Subcutaneous abdominal adipose tissue (tissue), 5 donors: ENCODE results near the gene FAM107B.

Source experiments
- H3K27ac ChIP-seq: one replicate; pipeline ENCODE4 v1.7.0; 2013; ENCODE audit warnings: low read depth, mild to moderate bottlenecking, inconsistent platforms, low read length, moderate library complexity
- H3K27me3 ChIP-seq, 5 donors: one replicate each; pipeline ENCODE4 v1.7.0; 2013; ENCODE audit warnings: low read length in 5 of 5, inconsistent platforms in 1 of 5; ENCODE audit not compliant: control insufficient read depth in 5 of 5, insufficient read depth in 4 of 5
- H3K36me3 ChIP-seq, 5 donors: one replicate each; pipeline ENCODE4 v1.7.0; 2013; ENCODE audit warnings: low read length in 5 of 5; ENCODE audit not compliant: control insufficient read depth in 5 of 5, insufficient read depth in 5 of 5
- H3K4me1 ChIP-seq, 5 donors: one replicate each; pipeline ENCODE4 v1.7.0; 2013; ENCODE audit warnings: low read length in 5 of 5, mild to moderate bottlenecking in 3 of 5, moderate library complexity in 1 of 5; ENCODE audit not compliant: control insufficient read depth in 5 of 5, insufficient read depth in 5 of 5
- H3K4me3 ChIP-seq, 5 donors: one replicate each; pipeline ENCODE4 v1.7.0; 2013; ENCODE audit warnings: low read length in 5 of 5, low read depth in 1 of 5
- H3K9ac ChIP-seq, 5 donors: one replicate each; pipeline ENCODE4 v1.7.0; 2013; ENCODE audit warnings: low read length in 5 of 5, mild to moderate bottlenecking in 4 of 5, moderate library complexity in 3 of 5
- H3K9me3 ChIP-seq, 5 donors: one replicate each; pipeline ENCODE4 v1.7.0; 2013; ENCODE audit warnings: low read length in 5 of 5; ENCODE audit not compliant: control insufficient read depth in 5 of 5
- donor health status: healthy.
- donor health status: healthy.
- donor health status: healthy.
- donor health status: healthy.
- donor health status: healthy.

FAM107B gene

DNA sequence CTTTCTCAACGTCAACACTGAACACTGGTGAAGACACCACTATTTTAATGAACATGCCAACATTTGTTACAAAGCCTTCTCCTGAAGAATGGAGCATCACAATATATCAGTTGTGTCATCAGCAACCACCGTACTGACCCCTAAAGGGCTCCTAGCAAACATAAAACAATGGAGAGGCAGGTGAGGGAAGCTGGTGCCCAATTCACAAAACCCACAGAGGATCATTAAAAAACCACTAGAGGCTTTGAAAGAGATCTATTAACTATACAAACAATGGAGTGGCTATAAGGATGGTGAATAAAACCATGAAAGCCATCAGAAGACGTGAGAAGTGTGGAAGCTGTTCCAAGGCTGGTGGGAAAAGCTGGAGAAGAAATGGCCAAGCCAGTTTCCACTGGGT, 150.8 kb downstream of the FAM107B start:
- H3K4me3 ChIP-seq: no peak overlapping the region
- H3K4me1 ChIP-seq: peaks cover 0 to 8% (median 0%) of the 10 kb centered on the region in 5 donors
- no peak overlapping the region for H3K27ac ChIP-seq
- no peak overlapping the region for H3K9ac ChIP-seq
- H3K36me3 ChIP-seq: no peaks in the 10 kb centered on the region
- no peaks in the 10 kb centered on the region for H3K9me3 ChIP-seq
- H3K27me3 ChIP-seq: no peaks in the 10 kb centered on the region

DNA sequence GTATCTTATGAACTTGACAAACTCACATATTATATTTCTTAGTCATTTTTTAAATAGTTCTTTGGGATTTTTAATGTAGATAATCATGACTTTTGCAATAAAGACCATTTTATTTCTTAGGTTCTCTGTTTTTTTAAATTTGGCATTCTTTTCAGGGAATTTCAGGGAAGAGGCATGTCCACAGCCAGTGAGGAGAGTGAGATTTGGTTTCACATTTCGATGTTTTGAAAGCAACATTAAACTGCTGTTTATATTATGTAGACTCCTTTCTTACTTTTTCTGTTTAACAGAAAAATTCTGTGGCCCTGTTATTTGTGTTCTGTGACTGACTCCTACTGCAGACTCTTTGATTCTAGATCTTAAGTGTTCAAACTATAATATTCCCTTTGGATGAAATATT, 153.7 kb downstream of the FAM107B start:
- no peaks in the 10 kb centered on the region for H3K9me3 ChIP-seq
- H3K4me3 ChIP-seq: no peak overlapping the region
- H3K27me3 ChIP-seq: no peaks in the 10 kb centered on the region
- H3K36me3 ChIP-seq: no peaks in the 10 kb centered on the region
- H3K4me1 ChIP-seq: peaks cover 0 to 22% (median 15%) of the 10 kb centered on the region in 5 donors
- no peak overlapping the region for H3K27ac ChIP-seq
- H3K9ac ChIP-seq: peak overlapping the region in 1 of 5 donors; percentile 18

DNA sequence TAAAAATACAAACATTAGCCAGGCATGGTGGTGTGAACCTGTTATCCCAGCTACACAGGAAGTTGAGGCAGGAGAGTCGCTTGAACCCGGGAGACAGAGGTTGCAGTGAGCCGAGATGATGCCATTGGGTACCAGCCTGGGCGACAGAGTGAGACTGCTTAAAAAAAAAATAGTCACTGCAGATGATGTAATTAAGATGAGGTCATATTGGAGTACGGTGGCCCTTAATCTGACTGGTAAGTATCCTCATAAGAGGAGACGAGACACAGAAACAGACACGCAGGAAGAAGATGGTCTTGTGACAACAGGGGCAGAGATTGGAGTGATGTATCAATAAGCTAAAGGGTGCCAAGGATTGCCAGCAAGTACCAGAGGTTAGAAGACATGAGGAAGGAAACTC, 156.0 kb downstream of the FAM107B start:
- no peaks in the 10 kb centered on the region for H3K36me3 ChIP-seq
- no peak overlapping the region for H3K27ac ChIP-seq
- H3K9ac ChIP-seq: no peak overlapping the region
- no peak overlapping the region for H3K4me3 ChIP-seq
- peaks cover 0 to 20% (median 13%) of the 10 kb centered on the region in 5 donors for H3K4me1 ChIP-seq
- no peaks in the 10 kb centered on the region for H3K27me3 ChIP-seq
- H3K9me3 ChIP-seq: no peaks in the 10 kb centered on the region

DNA sequence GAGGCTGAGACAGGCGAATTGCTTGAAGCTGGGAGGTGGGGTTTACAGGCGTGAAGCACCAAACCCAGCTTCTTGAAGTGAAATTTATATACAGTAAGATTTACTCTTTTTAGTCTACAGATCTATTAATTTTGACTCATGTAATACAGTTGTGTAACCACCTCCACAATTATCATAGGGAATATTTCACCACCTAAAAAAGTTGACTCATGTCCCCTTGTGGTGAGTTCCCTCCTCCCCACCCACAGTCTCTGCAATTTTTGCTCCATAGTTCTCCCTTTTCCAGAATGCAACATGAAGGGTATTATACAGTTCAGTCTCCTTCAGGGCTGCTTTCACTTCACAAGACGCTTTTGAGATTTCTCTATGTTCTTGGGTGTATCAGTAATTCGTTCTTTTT, 156.8 kb downstream of the FAM107B start:
- Histone ChIP-seq H3K27me3 (no peaks in the 10 kb centered on the region), H3K27ac (no peak overlapping the region), H3K4me1 (peaks cover 0 to 20% (median 13%) of the 10 kb centered on the region in 5 donors)

DNA sequence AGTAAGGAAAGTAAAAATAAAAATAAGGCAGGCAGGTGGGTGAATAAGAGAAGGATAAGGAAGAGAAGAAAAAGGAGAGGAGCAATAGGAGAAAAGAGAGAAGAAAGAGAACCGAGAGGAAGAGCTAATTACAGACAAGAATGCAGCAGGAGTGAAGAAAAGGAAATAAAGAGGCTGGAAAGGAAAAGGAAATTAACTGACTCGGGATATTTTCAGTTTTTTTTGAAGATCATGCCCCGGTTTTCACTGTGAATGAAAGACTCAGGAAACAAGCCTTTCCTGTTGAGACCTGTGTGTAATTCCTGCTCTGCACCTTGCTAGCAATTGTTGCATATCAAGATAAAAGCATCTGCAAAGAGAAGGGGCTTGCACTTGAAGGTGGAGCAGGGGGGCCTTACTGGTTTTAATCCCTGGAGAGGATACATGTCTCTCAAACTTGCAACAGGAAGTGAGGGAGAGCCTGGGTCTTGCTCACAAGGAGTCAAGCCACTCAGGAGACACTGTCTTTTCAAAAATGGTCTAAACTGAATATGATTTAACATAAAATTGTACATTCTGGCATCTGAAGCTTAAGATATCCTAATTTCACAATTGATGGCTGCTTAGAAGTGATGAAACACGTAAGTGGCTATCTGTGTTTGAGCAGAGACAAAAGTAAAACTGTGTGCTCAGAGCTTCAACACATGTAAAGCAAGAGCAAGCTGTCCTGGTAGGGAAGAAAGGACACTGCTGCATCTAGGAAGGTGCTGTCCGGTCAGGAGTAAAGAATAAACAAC, 157.6 kb downstream of the FAM107B start:
- no peak overlapping the region for H3K4me3 ChIP-seq

More for the DNA sequence above, 156.8 kb downstream of the FAM107B start:
- Histone ChIP-seq H3K4me3 (no peak overlapping the region), H3K36me3 (no peaks in the 10 kb centered on the region), H3K9me3 (no peaks in the 10 kb centered on the region), H3K9ac (no peak overlapping the region)

DNA sequence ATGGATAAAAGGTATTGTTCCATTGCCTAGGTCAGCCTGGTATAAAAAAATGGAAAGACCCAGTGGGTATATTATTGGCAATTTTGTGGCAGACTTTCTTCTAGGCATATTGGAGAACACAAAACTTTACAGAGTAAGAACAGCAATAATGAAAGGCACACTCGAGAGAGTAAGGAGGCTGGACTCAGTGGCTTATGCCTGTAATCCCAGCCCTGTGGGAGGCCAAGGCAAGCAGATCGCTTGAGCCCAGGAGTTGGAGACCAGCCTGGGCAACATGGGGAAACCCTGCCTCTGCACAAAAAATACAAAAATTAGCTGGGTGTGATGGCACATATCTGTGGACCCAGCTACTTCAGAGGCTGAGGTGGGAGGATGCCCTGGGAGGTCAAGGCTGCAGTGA, 158.2 kb downstream of the FAM107B start:
- Histone ChIP-seq H3K4me1 (peaks cover 0 to 18% (median 13%) of the 10 kb centered on the region in 5 donors), H3K4me3 (no peak overlapping the region), H3K27me3 (no peaks in the 10 kb centered on the region)

More for the DNA sequence above, 157.6 kb downstream of the FAM107B start:
- Histone ChIP-seq H3K36me3 (no peaks in the 10 kb centered on the region), H3K4me1 (peaks cover 0 to 20% (median 13%) of the 10 kb centered on the region in 5 donors), H3K9me3 (no peaks in the 10 kb centered on the region), H3K27me3 (no peaks in the 10 kb centered on the region), H3K27ac (no peak overlapping the region), H3K9ac (no peak overlapping the region)

DNA sequence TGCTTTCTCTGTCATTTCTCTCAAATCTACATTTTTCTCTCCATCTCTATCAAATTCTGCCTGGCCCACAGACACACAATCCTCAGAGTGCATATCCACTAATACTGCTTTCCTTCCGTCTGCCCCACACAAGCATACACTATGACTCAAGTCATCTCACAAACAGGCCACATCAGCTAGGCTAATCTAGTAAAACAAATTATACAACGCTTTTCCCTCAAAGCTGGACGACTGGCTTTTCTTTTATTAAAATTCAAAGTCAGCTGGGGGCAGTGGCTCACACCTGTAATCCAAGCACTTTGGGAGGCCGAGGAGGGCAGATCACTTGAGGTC, 161.1 kb downstream of the FAM107B start:
- peaks cover 0 to 20% (median 19%) of the 10 kb centered on the region in 5 donors for H3K4me1 ChIP-seq
- H3K27me3 ChIP-seq: no peaks in the 10 kb centered on the region
- H3K4me3 ChIP-seq: no peak overlapping the region
- H3K27ac ChIP-seq: no peak overlapping the region
- H3K9ac ChIP-seq: no peak overlapping the region
- H3K9me3 ChIP-seq: no peaks in the 10 kb centered on the region
- no peaks in the 10 kb centered on the region for H3K36me3 ChIP-seq

More for the DNA sequence above, 158.2 kb downstream of the FAM107B start:
- Histone ChIP-seq H3K36me3 (no peaks in the 10 kb centered on the region), H3K27ac (no peak overlapping the region), H3K9ac (no peak overlapping the region), H3K9me3 (no peaks in the 10 kb centered on the region)

DNA sequence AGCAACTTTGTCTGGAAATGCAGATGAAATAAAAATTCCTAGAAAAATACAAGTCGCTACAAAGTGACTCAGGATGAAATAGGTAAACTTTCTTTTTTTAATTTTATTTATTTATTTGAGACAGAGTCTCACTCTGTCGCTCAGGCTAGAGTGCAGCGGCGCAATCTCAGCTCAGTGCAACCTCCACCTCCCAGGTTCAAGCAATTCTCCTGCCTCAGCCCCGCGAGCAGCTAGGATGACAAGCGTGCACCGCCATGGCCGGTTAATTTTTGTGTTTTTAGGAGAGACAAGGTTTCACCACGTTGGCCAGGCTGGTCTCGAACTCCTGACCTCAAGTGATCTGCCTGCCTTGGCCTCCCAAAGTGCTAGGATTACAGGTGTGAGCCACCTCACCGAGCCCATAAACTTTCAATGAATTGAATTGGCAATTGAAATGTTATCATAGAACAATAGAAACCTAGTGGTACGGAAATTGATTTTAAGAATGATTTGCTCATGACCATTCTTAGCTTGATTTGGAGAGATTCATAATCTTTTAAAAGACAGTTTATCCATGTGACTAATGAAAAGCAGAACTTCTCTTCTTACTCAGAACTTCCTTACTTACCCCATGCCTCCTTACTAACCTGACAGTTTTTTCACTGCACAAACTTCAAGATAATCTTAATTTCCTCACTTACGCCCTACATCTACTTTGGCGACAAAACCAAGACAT, 161.7 kb downstream of the FAM107B start:
- H3K4me1 ChIP-seq: peaks cover 0 to 20% (median 19%) of the 10 kb centered on the region in 5 donors
- no peak overlapping the region for H3K9ac ChIP-seq
- H3K27ac ChIP-seq: no peak overlapping the region
- no peaks in the 10 kb centered on the region for H3K27me3 ChIP-seq
- H3K9me3 ChIP-seq: no peaks in the 10 kb centered on the region
- H3K36me3 ChIP-seq: no peaks in the 10 kb centered on the region
- no peak overlapping the region for H3K4me3 ChIP-seq

DNA sequence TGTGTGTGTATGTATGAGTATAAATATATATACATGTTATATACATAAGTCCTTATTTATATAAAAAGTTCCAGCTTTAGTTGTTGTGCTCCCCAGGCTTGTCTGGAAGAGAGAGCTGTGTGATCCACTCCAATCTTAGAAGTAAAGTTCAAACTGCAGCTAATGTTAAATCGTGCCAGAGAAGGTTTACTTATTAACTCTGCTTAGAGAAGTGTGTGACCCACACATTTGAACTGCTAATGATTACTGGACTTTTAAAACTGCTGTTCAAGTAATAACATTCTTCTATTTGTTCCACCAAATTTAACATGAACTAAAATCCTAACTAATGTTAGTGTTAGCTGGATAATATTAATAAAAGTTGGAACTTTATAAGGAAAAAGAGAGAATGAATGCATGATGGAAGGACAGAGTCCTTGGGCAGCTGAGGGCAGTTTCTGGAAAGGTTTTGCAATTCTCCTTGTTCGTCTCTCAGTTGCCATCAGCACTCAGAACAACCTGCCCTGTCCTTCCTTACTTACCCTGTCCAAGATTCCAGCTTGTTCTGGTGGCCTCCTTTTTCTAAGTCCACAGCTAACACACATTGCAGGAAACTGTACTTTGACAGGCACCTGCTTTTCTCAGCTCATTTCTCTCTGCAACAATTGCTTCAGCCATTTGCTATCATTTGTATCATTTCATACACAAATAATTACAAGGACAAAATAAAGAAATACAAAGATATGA, 162.6 kb downstream of the FAM107B start:
- no peaks in the 10 kb centered on the region for H3K36me3 ChIP-seq
- H3K4me1 ChIP-seq: peaks cover 0 to 15% (median 12%) of the 10 kb centered on the region in 5 donors
- no peaks in the 10 kb centered on the region for H3K27me3 ChIP-seq
- no peaks in the 10 kb centered on the region for H3K9me3 ChIP-seq
- H3K27ac ChIP-seq: no peak overlapping the region
- H3K9ac ChIP-seq: no peak overlapping the region
- no peak overlapping the region for H3K4me3 ChIP-seq

DNA sequence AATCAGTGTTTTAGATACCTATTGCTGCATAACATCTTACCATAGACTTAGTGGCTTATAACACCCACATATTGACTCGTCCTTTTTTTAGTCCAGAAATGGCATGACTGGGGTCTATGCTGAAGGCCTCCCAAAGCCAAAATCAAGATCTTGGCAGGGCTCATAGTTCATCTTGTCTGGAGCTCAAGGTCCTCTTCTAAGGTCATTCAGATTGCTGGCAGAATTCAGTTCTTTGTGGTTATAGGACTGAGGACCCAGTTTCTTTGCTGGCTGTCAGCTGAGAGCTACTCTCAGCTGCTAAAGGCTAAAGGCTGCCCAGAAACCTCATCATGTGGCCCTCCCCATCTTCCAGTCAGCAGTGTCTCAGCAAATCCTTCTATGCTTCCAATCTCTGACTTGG, 165.5 kb downstream of the FAM107B start:
- H3K27me3 ChIP-seq: no peaks in the 10 kb centered on the region
- H3K4me1 ChIP-seq: peaks cover 2 to 22% (median 17%) of the 10 kb centered on the region in 5 donors
- H3K9me3 ChIP-seq: no peaks in the 10 kb centered on the region
- H3K9ac ChIP-seq: no peak overlapping the region
- no peaks in the 10 kb centered on the region for H3K36me3 ChIP-seq
- H3K4me3 ChIP-seq: no peak overlapping the region
- H3K27ac ChIP-seq: no peak overlapping the region
